ENCODE results near the gene DPEP3. TPM values are rescaled to one million over a fixed set of nuclear protein-coding genes. Genes with fewer than 3 reads are reported as not detected.
A peak's percentile ranks its signal among the peaks of the same experiment; 100 is the strongest.

The DPEP3 gene
- total and polyA plus RNA-seq, 2 experiments from 2014 or later: not detected

GRCh38 chr16:67966549-67967182, 13.6 kb downstream of the DPEP3 start:
- H2AFZ ChIP-seq: no peak overlapping the region

DNA sequence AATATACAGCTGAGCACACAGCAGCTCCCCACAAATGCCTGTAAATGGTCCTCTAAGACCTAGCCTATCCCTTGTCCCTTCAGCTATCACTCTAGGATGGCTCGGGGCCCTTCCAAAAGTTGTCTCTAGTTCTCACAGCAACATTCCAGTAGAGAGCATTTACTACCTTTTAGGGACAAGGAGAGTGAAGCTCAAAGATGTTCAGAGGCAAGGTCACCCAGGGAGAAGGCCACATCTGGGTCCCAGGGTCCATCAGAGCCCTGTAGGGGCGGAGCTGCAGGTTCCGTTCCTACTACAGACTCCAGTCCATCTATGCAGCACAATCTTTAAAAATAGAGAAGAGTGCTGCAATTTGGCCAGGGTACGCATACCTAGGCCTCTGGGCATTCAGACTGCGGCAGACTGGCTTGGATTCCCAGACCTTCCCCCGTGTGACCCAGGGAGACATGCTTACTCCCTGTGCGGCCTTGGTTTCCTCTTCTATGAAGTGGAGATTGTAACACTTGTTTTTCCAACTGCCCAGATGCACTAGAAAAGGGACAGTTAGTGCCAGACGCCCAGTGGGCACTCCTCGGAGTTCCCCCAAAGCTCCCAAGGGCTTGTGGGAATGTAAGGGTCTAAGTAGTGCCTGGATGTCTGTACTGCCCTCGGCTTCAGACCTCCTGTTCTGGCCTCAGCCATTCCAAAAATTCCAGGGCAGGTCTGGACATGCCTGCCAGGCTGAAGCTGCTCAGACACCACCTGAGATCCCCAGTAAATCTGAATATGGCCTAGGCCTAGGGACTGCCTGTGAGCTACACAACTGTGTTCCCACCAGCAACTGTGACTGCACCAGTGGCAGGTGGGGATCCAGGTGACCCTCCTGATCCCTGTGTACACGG, 14.4 kb downstream of the DPEP3 start:
- Histone ChIP-seq H3K79me2 (peaks cover 62% of the 10 kb centered on the region), H3K9me2 (replicated peaks; ENCODE audit: insufficient read depth) (no peaks in the 10 kb centered on the region), H2AFZ (no peak overlapping the region), H3K9me3 (ENCODE audit: low read depth) (no peaks in the 10 kb centered on the region), H4K20me1 (ENCODE audit: insufficient read depth, poor library complexity, severe bottlenecking) (peaks cover 40% of the 10 kb centered on the region), H3K4me2 (peak overlapping the region; percentile 96), H3K4me1 (ENCODE audit: insufficient read depth) (peaks cover 24% of the 10 kb centered on the region), H3K27me3 (no peaks in the 10 kb centered on the region), H3K4me3 (no peak overlapping the region), H3K27ac (peak overlapping the region; percentile 34), H3K36me3 (replicated peaks; ENCODE audit: insufficient read depth, low read depth) (no peaks in the 10 kb centered on the region)
- 75% methylated on average over 11 of the region's 11 CpGs for WGBS (ENCODE audit: low lambda C conversion rate, missing lambda C conversion rate)
- TF ChIP-seq EZH2phosphoT487 (IDR thresholded peaks at IDR 0.05; ENCODE audit: low read depth, severe bottlenecking, unreplicated experiment): no peak
- TF ChIP-seq, protein P1, sequence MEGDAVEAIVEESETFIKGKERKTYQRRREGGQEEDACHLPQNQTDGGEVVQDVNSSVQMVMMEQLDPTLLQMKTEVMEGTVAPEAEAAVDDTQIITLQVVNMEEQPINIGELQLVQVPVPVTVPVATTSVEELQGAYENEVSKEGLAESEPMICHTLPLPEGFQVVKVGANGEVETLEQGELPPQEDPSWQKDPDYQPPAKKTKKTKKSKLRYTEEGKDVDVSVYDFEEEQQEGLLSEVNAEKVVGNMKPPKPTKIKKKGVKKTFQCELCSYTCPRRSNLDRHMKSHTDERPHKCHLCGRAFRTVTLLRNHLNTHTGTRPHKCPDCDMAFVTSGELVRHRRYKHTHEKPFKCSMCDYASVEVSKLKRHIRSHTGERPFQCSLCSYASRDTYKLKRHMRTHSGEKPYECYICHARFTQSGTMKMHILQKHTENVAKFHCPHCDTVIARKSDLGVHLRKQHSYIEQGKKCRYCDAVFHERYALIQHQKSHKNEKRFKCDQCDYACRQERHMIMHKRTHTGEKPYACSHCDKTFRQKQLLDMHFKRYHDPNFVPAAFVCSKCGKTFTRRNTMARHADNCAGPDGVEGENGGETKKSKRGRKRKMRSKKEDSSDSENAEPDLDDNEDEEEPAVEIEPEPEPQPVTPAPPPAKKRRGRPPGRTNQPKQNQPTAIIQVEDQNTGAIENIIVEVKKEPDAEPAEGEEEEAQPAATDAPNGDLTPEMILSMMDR (IDR thresholded peaks at IDR 0.05; ENCODE audit: poor library complexity): no peak
- TF ChIP-seq EZH2 (IDR thresholded peaks at IDR 0.05; ENCODE audit: borderline replicate concordance): no peak
- no peak for DNase-seq (ENCODE audit: low spot score)

More at GRCh38 chr16:67966549-67967182, 13.6 kb downstream of the DPEP3 start:
- 57% methylated on average over 3 of the region's 3 CpGs for WGBS (ENCODE audit: low lambda C conversion rate, missing lambda C conversion rate)
- Histone ChIP-seq H3K27ac (peak overlapping the region; percentile 34), H3K79me2 (peaks cover 62% of the 10 kb centered on the region), H3K9me3 (ENCODE audit: low read depth) (no peaks in the 10 kb centered on the region), H3K4me3 (no peak overlapping the region), H3K4me1 (ENCODE audit: insufficient read depth) (peaks cover 24% of the 10 kb centered on the region), H3K27me3 (no peaks in the 10 kb centered on the region), H3K4me2 (peak overlapping the region; percentile 96), H3K36me3 (replicated peaks; ENCODE audit: insufficient read depth, low read depth) (no peaks in the 10 kb centered on the region), H4K20me1 (ENCODE audit: insufficient read depth, poor library complexity, severe bottlenecking) (peaks cover 40% of the 10 kb centered on the region), H3K9me2 (replicated peaks; ENCODE audit: insufficient read depth) (no peaks in the 10 kb centered on the region)
- no peak for DNase-seq (ENCODE audit: low spot score)
- TF ChIP-seq, protein P1 (IDR thresholded peaks at IDR 0.05; ENCODE audit: poor library complexity): no peak
- TF ChIP-seq EZH2 (IDR thresholded peaks at IDR 0.05; ENCODE audit: borderline replicate concordance) (no peak), EZH2phosphoT487 (IDR thresholded peaks at IDR 0.05; ENCODE audit: low read depth, severe bottlenecking, unreplicated experiment) (no peak)

DNA sequence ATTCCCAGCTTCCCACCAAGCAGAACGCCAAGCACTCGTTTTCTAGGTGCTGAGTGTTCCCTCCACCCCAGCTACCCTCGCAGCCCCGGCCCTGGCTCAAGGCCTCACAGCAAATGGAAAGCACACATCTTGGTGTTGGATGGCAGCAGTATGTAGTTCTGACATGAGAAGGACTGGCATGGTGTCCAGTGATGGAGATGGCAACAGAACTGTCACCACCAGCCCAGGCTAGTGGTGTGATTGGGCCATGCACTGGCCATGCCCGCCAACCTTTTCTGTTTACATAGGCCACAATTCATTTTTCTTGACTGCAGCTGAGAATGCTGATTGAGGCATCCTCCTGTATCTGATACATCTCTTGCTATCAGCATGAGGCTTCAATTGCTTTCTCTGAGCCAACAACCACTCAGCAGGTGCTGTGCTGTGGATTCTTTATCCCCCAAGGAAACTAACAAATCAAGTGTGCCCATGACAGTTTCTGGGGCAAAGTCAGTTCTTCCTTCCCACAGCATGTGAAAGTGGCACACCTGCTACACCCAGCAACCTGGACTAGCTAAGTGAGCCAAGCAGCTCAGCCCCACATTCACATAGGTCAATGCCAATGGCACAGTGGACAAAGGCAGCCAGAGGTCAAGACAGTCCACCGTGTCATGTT, 15.7 kb downstream of the DPEP3 start:
- peaks cover 40% of the 10 kb centered on the region for H4K20me1 ChIP-seq (ENCODE audit: insufficient read depth, poor library complexity, severe bottlenecking)
- H3K4me3 ChIP-seq: no peak overlapping the region
- WGBS (ENCODE audit: low lambda C conversion rate, missing lambda C conversion rate): 94% methylated on average over 6 of the region's 6 CpGs
- H3K9me3 ChIP-seq (ENCODE audit: low read depth): no peaks in the 10 kb centered on the region
- H2AFZ ChIP-seq: no peak overlapping the region
- TF ChIP-seq EZH2phosphoT487 (IDR thresholded peaks at IDR 0.05; ENCODE audit: low read depth, severe bottlenecking, unreplicated experiment): no peak
- TF ChIP-seq EZH2 (IDR thresholded peaks at IDR 0.05; ENCODE audit: borderline replicate concordance): no peak
- TF ChIP-seq, protein P1 (IDR thresholded peaks at IDR 0.05; ENCODE audit: poor library complexity): no peak
- no peaks in the 10 kb centered on the region for H3K27me3 ChIP-seq
- H3K4me2 ChIP-seq: no peak overlapping the region
- H3K27ac ChIP-seq: no peak overlapping the region
- no peaks in the 10 kb centered on the region for H3K36me3 ChIP-seq (replicated peaks; ENCODE audit: insufficient read depth, low read depth)
- no peaks in the 10 kb centered on the region for H3K9me2 ChIP-seq (replicated peaks; ENCODE audit: insufficient read depth)
- peaks cover 62% of the 10 kb centered on the region for H3K79me2 ChIP-seq
- H3K4me1 ChIP-seq (ENCODE audit: insufficient read depth): peaks cover 24% of the 10 kb centered on the region
- DNase-seq (ENCODE audit: low spot score): no peak
